Astrocyte (in vitro differentiated cells and primary cell): ENCODE measurements around the gene ACY1. TPM values are rescaled to one million over a fixed set of nuclear protein-coding genes. Genes with fewer than 3 reads are reported as not detected.

Source experiments
- DNase-seq: peaks from one replicate; pipeline ENCODE4 v3.0.0-alpha.2; 2010; ENCODE audit warnings: low read depth
- FAIRE-seq: peaks from 2 replicates; lab custom pipeline; 2011; peaks lifted over from hg19 to GRCh38; lab: Jason Lieb, UNC
- H2AFZ ChIP-seq: 2 replicates; pipeline ENCODE4 v1.6.0; 2012; ENCODE audit warnings: low read depth, low read length, inconsistent platforms
- H3K27ac ChIP-seq: 2 replicates; pipeline ENCODE4 v1.5.1; 2011; ENCODE audit warnings: low read depth, low read length, inconsistent platforms
- H3K27me3 ChIP-seq: 2 replicates; pipeline ENCODE4 v1.6.0; 2011; ENCODE audit warnings: low read length, inconsistent platforms; ENCODE audit not compliant: insufficient read depth
- H3K36me3 ChIP-seq: 2 replicates; pipeline ENCODE4 v1.5.1; 2011; ENCODE audit warnings: low read length, inconsistent platforms; ENCODE audit not compliant: insufficient read depth
- H3K4me1 ChIP-seq: 2 replicates; pipeline ENCODE4 v1.5.1; 2011; ENCODE audit warnings: low read length, inconsistent platforms; ENCODE audit not compliant: insufficient read depth
- H3K4me2 ChIP-seq: 2 replicates; pipeline ENCODE4 v1.6.0; 2012; ENCODE audit warnings: low read length, inconsistent platforms
- H3K4me3 ChIP-seq: 2 replicates; pipeline ENCODE4 v1.5.1; 2011; ENCODE audit warnings: low read depth, mild to moderate bottlenecking, low read length, inconsistent platforms; ENCODE audit not compliant: insufficient read depth
- H3K79me2 ChIP-seq: 2 replicates; pipeline ENCODE4 v1.6.0; 2012; ENCODE audit warnings: mild to moderate bottlenecking, low read length, inconsistent platforms; ENCODE audit not compliant: insufficient read depth
- H3K9ac ChIP-seq: 2 replicates; pipeline ENCODE4 v1.6.0; 2012; ENCODE audit warnings: mild to moderate bottlenecking, low read length, inconsistent platforms
- H3K9me3 ChIP-seq: 2 replicates; pipeline ENCODE4 v1.5.1; 2012; ENCODE audit warnings: low read depth, mild to moderate bottlenecking, low read length, inconsistent platforms; ENCODE audit not compliant: insufficient read depth
- H4K20me1 ChIP-seq: 2 replicates; pipeline ENCODE4 v1.6.0; 2012; ENCODE audit warnings: low read length, inconsistent platforms; ENCODE audit not compliant: insufficient read depth
- H3K27ac Mint-ChIP-seq: one replicate; pipeline ENCODE4 v1.8.0; 2021; ENCODE audit warnings: mild to moderate bottlenecking, mixed read lengths; ENCODE audit not compliant: unreplicated experiment
- H3K27me3 Mint-ChIP-seq: one replicate; pipeline ENCODE4 v1.8.0; 2021; ENCODE audit warnings: low read depth, mixed read lengths; ENCODE audit not compliant: unreplicated experiment
- H3K36me3 Mint-ChIP-seq: one replicate; pipeline ENCODE4 v1.8.0; 2021; ENCODE audit warnings: low read depth, mixed read lengths; ENCODE audit not compliant: unreplicated experiment
- H3K4me1 Mint-ChIP-seq: one replicate; pipeline ENCODE4 v1.8.0; 2021; ENCODE audit warnings: low read depth, mixed read lengths; ENCODE audit not compliant: unreplicated experiment
- H3K4me3 Mint-ChIP-seq: one replicate; pipeline ENCODE4 v1.8.0; 2021; ENCODE audit warnings: mild to moderate bottlenecking, moderate library complexity, mixed read lengths; ENCODE audit not compliant: unreplicated experiment
- H3K9me3 Mint-ChIP-seq: one replicate; pipeline ENCODE4 v1.8.0; 2021; ENCODE audit warnings: mild to moderate bottlenecking, mixed read lengths; ENCODE audit not compliant: unreplicated experiment
- CTCF ChIP-seq: IDR thresholded peaks from 2 replicates; pipeline ENCODE4 v1.5.1; 2011; ENCODE audit warnings: low read depth, mild to moderate bottlenecking, inconsistent platforms, low read length, moderate library complexity; ENCODE audit not compliant: insufficient read depth
- EZH2 ChIP-seq: IDR thresholded peaks from 2 replicates; pipeline ENCODE4 v1.6.1; 2012; ENCODE audit warnings: mild to moderate bottlenecking, low read length, inconsistent platforms; ENCODE audit not compliant: insufficient read depth
- total RNA-seq: library from RNA; stranded (reverse); gene quantifications from 2 replicates; pipeline ENCODE4 v1.2.1, GENCODE V29; 2021

ACY1 gene
- total RNA-seq, 1 donor from 2014 or later: 16.4 TPM

DNA sequence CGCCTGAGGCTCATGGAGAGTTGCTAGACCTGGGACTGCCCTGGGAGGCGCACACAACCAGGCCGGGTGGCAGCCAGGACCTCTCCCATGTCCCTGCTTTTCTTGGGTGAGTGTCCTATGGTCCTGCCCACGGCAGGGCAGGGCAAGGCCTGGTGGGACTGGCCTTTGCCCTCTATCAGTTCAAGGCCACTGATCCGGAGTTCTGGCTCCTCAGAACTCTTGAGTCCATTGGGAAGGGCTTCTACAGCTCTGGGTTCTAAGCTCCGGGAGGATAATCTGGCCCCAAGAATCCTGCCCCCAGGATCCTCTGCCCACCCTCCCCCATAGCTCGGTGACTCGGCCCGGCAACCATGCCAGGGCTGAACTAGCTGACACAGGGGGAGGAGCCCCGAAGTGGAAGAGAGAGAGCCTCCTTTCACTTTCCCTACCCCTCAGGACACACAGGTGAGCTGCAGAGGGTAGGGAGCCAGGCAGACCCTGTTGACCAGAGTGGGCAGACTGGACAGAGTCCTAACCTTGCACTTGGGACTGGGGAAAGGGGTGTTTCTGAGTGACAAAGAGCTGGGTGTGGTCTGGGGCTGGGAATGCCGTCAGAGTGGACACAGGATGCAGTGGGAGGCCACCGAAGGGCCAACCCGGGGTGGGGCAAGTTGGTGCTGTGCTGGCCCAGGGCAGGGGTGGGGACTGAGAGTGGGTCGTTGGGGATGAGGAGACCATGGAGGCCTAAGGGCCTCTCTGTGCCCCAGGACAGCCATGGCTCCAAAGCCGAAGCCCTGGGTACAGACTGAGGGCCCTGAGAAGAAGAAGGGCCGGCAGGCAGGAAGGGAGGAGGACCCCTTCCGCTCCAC, 40.5 kb upstream of the ACY1 start:
- Histone ChIP-seq H3K9ac (peak overlapping the region; percentile 82), H3K27me3 (no peaks in the 10 kb centered on the region), H3K4me3 (peak overlapping the region; percentile 50), H3K4me1 (peaks cover 21% of the 10 kb centered on the region), H3K36me3 (no peaks in the 10 kb centered on the region), H2AFZ (peak overlapping the region; percentile 98), H4K20me1 (peaks cover 30% of the 10 kb centered on the region), H3K9me3 (no peaks in the 10 kb centered on the region), H3K79me2 (peaks cover 38% of the 10 kb centered on the region), H3K4me2 (peak overlapping the region; percentile 88), H3K27ac (peak overlapping the region; percentile 73)
- Mint-ChIP-seq H3K4me1 (peaks cover 6% of the 10 kb centered on the region), H3K9me3 (peaks cover 3% of the 10 kb centered on the region), H3K36me3 (peaks cover 10% of the 10 kb centered on the region), H3K27me3 (peaks cover 27% of the 10 kb centered on the region), H3K27ac (peak overlapping the region; percentile 34), H3K4me3 (peak overlapping the region; percentile 89)
- peak; percentile 25 for DNase-seq
- no peak for FAIRE-seq
- TF ChIP-seq CTCF (no peak), EZH2 (no peak)

GRCh38 chr3:51943451-51944391, 39.6 kb upstream of the ACY1 start:
- H3K27ac ChIP-seq: no peak overlapping the region
- H3K36me3 Mint-ChIP-seq: peaks cover 10% of the 10 kb centered on the region

More at GRCh38 chr3:51943451-51944391, 39.6 kb upstream of the ACY1 start:
- FAIRE-seq (no peak), DNase-seq (no peak)
- H3K4me1 ChIP-seq: peaks cover 21% of the 10 kb centered on the region
- H3K27me3 ChIP-seq: no peaks in the 10 kb centered on the region
- H2AFZ ChIP-seq: peak overlapping the region; percentile 85
- Mint-ChIP-seq H3K27ac (no peak overlapping the region), H3K4me1 (peaks cover 6% of the 10 kb centered on the region), H3K27me3 (peaks cover 31% of the 10 kb centered on the region), H3K4me3 (peak overlapping the region; percentile 27), H3K9me3 (peaks cover 3% of the 10 kb centered on the region)
- peak overlapping the region; percentile 88 for H3K4me2 ChIP-seq
- H3K9ac ChIP-seq: no peak overlapping the region
- TF ChIP-seq CTCF: no peak
- TF ChIP-seq EZH2: no peak
- H3K36me3 ChIP-seq: no peaks in the 10 kb centered on the region
- H3K9me3 ChIP-seq: no peaks in the 10 kb centered on the region
- H4K20me1 ChIP-seq: peaks cover 22% of the 10 kb centered on the region
- H3K79me2 ChIP-seq: peaks cover 30% of the 10 kb centered on the region
- H3K4me3 ChIP-seq: no peak overlapping the region
